DOHH2 (cell line): ENCODE measurements around the gene C20orf144.

Source experiments
- CTCF ChIP-seq: fragments of 200-600 bp; sonication (generic); IDR thresholded peaks from one replicate; pipeline ENCODE4 v1.5.1; 2014; ENCODE audit warnings: antibody characterized with exemption, mild to moderate bottlenecking, low read depth, low read length; ENCODE audit not compliant: poor library complexity, severe bottlenecking
- EZH2phosphoT487 ChIP-seq: fragments of 200-600 bp; sonication (generic); IDR thresholded peaks from 2 replicates; pipeline ENCODE4 v1.6.1; 2017; ENCODE audit warnings: borderline replicate concordance, mild to moderate bottlenecking, antibody characterized with exemption, low read length, moderate library complexity, mixed read lengths

- TF ChIP-seq EZH2phosphoT487: no peak
- TF ChIP-seq CTCF: no peak
Observed at GRCh38 chr20:33679758-33680485, 17.8 kb downstream of the C20orf144 start.
